Endothelial cell of umbilical vein (primary cell): ENCODE results near the gene LAIR2. TPM values are rescaled to one million over a fixed set of nuclear protein-coding genes. Genes with fewer than 3 reads are reported as not detected.

Experiments
- BruUV-seq: library from RNA; stranded (reverse); fragments of 400-500 nt; replicated peaks from 2 replicates; lab custom pipeline; 2021; lab: Mats Ljungman, UMichigan
- CTCF ChIA-PET: fragments of 300-600, 350-600 bp; sonication (Branson Sonifier 250); formaldehyde crosslinking; loops from one replicate; lab custom pipeline; 2021; ENCODE audit warnings: antibody characterized with exemption, inconsistent platforms; lab: Charles Lee
- POLR2A ChIA-PET: fragments of 300-600, 350-600 bp; sonication (Branson Sonifier 250); formaldehyde crosslinking; loops from one replicate; lab custom pipeline; 2021; ENCODE audit warnings: antibody characterized with exemption, inconsistent platforms; lab: Charles Lee
- DNase-seq: peaks from one replicate; pipeline ENCODE4 v3.0.0-alpha.2; 2011; ENCODE audit warnings: low read depth, low spot score
- FAIRE-seq: peaks from 2 replicates; lab custom pipeline; 2011; peaks lifted over from hg19 to GRCh38; lab: Jason Lieb, UNC
- H2AFZ ChIP-seq: 2 replicates; pipeline ENCODE4 v1.6.0; 2012; ENCODE audit warnings: low read depth, low read length, control low read depth, inconsistent platforms
- H3K27ac ChIP-seq: 2 replicates; pipeline ENCODE4 v1.5.1; 2011; ENCODE audit warnings: low read depth, mild to moderate bottlenecking, control low read depth, low read length, moderate library complexity; ENCODE audit not compliant: insufficient read depth
- H3K27me3 ChIP-seq, 2 experiments: 2 replicates each; pipeline versions ENCODE4 v1.6.0 to v1.6.1; 2011; ENCODE audit warnings: low read length in 2 of 2, mixed read lengths in 1 of 2; ENCODE audit not compliant: control insufficient read depth in 2 of 2, insufficient read depth in 2 of 2
- H3K36me3 ChIP-seq, 2 experiments: 2 replicates in 1 of 2; 3 replicates in 1 of 2; pipeline ENCODE4 v1.5.1; 2011; ENCODE audit warnings: low read length in 2 of 2, mild to moderate bottlenecking in 1 of 2, moderate library complexity in 1 of 2; ENCODE audit not compliant: control insufficient read depth in 2 of 2, insufficient read depth in 2 of 2; ENCODE audit errors: extremely low read depth in 1 of 2
- H3K4me1 ChIP-seq: 3 replicates; pipeline ENCODE4 v1.5.1; 2011; ENCODE audit warnings: mild to moderate bottlenecking, low read length; ENCODE audit not compliant: control insufficient read depth, insufficient read depth; ENCODE audit errors: extremely low read depth
- H3K4me2 ChIP-seq: 2 replicates; pipeline ENCODE4 v1.6.1; 2011; ENCODE audit warnings: low read length, control low read depth, mixed read lengths; ENCODE audit not compliant: insufficient read depth
- H3K4me3 ChIP-seq, 3 experiments: fragments of 200-600 bp in 1 of 3; sonication (generic), shearing (Covaris generic) in 1 of 3; replicated peaks in 1 of 3; 2 replicates each; pipeline ENCODE4 v1.5.1; 2011 to 2016; ENCODE audit warnings: control low read depth in 3 of 3, low read length in 3 of 3, mild to moderate bottlenecking in 2 of 3, inconsistent platforms in 1 of 3, low read depth in 1 of 3, moderate library complexity in 1 of 3; ENCODE audit not compliant: insufficient read depth in 1 of 3
- H3K79me2 ChIP-seq: 2 replicates; pipeline ENCODE4 v1.6.0; 2012; ENCODE audit warnings: low read length, inconsistent platforms; ENCODE audit not compliant: control insufficient read depth, insufficient read depth
- H3K9ac ChIP-seq: replicated peaks from 2 replicates; pipeline ENCODE3; 2011; ENCODE audit warnings: low read length, control low read depth; ENCODE audit not compliant: insufficient read depth; ENCODE audit errors: extremely low read depth
- H3K9me1 ChIP-seq: replicated peaks from 3 replicates; pipeline ENCODE4 v1.6.0; 2011; ENCODE audit warnings: mild to moderate bottlenecking, low read length; ENCODE audit not compliant: control insufficient read depth, insufficient read depth; ENCODE audit errors: extremely low read depth
- H3K9me3 ChIP-seq: replicated peaks from 2 replicates; pipeline ENCODE4 v1.5.1; 2012; ENCODE audit warnings: low read length, inconsistent platforms; ENCODE audit not compliant: control insufficient read depth, insufficient read depth
- H4K20me1 ChIP-seq: replicated peaks from 2 replicates; pipeline ENCODE3; 2011; ENCODE audit warnings: mild to moderate bottlenecking, low read length; ENCODE audit not compliant: control insufficient read depth, insufficient read depth; ENCODE audit errors: extremely low read depth
- EZH2 ChIP-seq: IDR thresholded peaks from 2 replicates; pipeline ENCODE4 v1.6.1; 2012; ENCODE audit warnings: borderline replicate concordance, low read depth, mild to moderate bottlenecking, moderate library complexity, low read length, inconsistent platforms; ENCODE audit not compliant: severe bottlenecking
- GATA2 ChIP-seq: IDR thresholded peaks from 2 replicates; pipeline ENCODE4 v1.7.0; 2011; ENCODE audit warnings: low read depth, mild to moderate bottlenecking, moderate library complexity, mixed read lengths, low read length; ENCODE audit not compliant: insufficient read length, insufficient read depth
- JUN ChIP-seq: IDR thresholded peaks from 2 replicates; pipeline ENCODE4 v1.6.1; 2011; ENCODE audit warnings: borderline replicate concordance, low read depth; ENCODE audit not compliant: insufficient read length, insufficient read depth
- MYC ChIP-seq: IDR thresholded peaks from one replicate; pipeline ENCODE4 v1.6.1; 2011; ENCODE audit warnings: mild to moderate bottlenecking, low read depth, low read length
- POLR2A ChIP-seq: IDR thresholded peaks from 2 replicates; pipeline ENCODE4 v1.6.1; 2012; ENCODE audit warnings: low read depth, mild to moderate bottlenecking, control low read depth, low read length
- POLR2AphosphoS5 ChIP-seq: IDR thresholded peaks from 2 replicates; pipeline ENCODE4 v1.6.1; 2012; ENCODE audit warnings: low read depth, mild to moderate bottlenecking, control low read depth, low read length, moderate library complexity; ENCODE audit not compliant: insufficient read depth
- dilution Hi-C: fragments of 300-500 bp; cut with MboI; formaldehyde crosslinking; loops from one replicate; pipeline ENCODE4 v1.15.0; 2019; ENCODE audit warnings: low sequenced_read_pairs; ENCODE audit not compliant: extremely low pct_ligation_motif_present
- intact Hi-C: fragments of 100-400 bp; cut with micrococcal nuclease; formaldehyde crosslinking; loops from one replicate; pipeline ENCODE4 v1.10.0; 2022
- polyA plus RNA-seq, 4 experiments: library from polyadenylated mRNA; depleted of rRNA in 3 of 4; stranded (reverse) in 3 of 4; unstranded in 1 of 4; fragments of >200 nt; gene quantifications; 2 replicates each; pipeline versions ENCODE4 v1.2.1 to v1.2.3, GENCODE V29; 2011 to 2012; ENCODE audit warnings: missing spikeins in 1 of 4
- total RNA-seq: library from RNA; stranded (reverse); gene quantifications from 2 replicates; pipeline ENCODE4 v1.2.3, GENCODE V29; 2021

LAIR2 gene
- total and polyA plus RNA-seq, 2 donors (not counting 3 experiments of a cell fraction or from before 2014, with no cell fraction given), result not detected

GRCh38 chr19:54453921-54454780, 48.5 kb upstream of the LAIR2 start:
- no TSS peak for BruUV-seq
- Histone ChIP-seq H3K9me1 (no peaks in the 10 kb centered on the region), H3K36me3 (peaks cover 58 to 80% of the 10 kb centered on the region in 2 experiments), H3K9ac (no peak overlapping the region), H3K4me1 (peaks cover 15% of the 10 kb centered on the region), H3K27ac (no peak overlapping the region), H3K4me3 (no peak overlapping the region), H3K9me3 (no peaks in the 10 kb centered on the region), H3K79me2 (peaks cover 92% of the 10 kb centered on the region), H3K4me2 (no peak overlapping the region), H3K27me3 (no peaks in the 10 kb centered on the region), H4K20me1 (peaks cover 11% of the 10 kb centered on the region), H2AFZ (no peak overlapping the region)
- TF ChIP-seq MYC (no peak), JUN (no peak), EZH2 (no peak), POLR2A (no peak), GATA2 (no peak), POLR2AphosphoS5 (no peak)
- ChIA-PET CTCF (interaction anchor here (0.7 kb wide), 1 partner anchor 27 kb away, joined by 4 read pairs; no protein-coding TSS in a partner anchor), POLR2A (interaction anchor here (0.6 to 0.7 kb wide), 2 partner anchors 8 to 19 kb away, joined by 3 read pairs; partner anchors contain the start of gene CDC42EP5)
- FAIRE-seq (no peak), DNase-seq (no peak)
- intact Hi-C loops, result no loop called here
- dilution Hi-C loops, result no loop called here
